ENCODE data around the gene PCGF3.
"Not testable (repeated sequence)": the region's sequence is repeated elsewhere in the genome, so short reads cannot be mapped to it uniquely, and the experiment has no call there.

The PCGF3 gene

DNA sequence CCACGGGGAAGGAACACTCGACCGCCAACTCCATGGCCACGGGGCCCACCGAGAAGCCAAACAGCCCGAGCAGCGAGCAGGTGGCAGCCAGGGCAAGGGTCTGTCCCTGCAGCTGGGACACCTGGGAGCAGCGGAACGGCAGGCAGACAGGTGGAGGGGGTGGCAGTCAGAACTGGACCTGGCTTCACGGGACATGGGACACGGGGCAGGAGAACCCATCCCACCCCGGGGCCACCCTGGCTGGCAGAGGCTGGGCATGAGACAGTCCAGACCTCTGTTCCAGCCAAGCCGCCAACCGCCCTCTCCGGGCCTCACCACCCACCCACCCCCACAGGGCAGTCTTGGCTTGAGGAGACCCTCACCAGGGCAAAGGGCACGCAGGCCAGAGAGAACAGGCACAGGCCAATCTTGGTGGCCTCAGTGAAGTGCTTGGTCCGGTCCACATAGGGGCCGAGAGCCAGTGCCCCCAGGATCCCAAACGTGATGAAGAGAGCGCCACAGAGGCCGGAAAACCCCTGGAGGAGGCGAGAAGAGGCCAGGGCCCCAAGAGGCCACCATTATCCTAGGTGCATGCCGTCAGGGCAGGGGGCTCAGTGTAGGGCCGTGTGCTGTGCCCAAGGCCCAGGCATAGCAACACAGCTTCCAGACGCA is 22.3 kb upstream of the PCGF3 start:
- no peak for DNase-seq

DNA sequence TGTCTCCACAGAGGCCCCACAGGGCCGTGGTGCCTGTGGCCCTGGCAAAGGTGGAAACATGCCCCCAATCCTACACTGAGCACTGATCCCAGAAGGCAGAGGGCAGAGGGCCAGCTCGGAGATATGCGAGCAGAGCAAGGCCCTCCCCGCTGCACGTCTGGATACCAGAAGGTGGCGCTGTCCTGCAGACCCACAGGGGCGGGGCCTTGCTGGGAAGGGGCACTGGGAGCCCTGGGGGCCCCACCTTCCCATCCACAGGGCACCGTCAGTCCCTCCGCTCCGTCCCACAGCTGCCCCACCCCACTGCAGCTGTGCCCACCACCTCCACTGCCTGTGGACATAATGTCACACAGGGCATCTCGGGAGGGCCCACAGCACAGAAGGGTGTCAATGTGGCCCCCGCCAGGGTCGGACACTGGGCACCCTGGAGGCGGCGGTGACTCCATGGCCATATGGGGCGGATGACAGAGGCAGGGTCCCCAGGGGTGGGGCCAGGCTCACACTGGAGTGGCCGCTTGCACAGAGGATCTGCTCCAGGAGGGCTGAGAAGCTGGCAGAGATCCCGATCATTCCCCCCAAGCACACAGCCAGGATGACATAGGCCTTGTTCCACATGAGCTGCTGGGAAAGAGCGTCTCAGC is 21.5 kb upstream of the PCGF3 start:
- DNase-seq, result peak; percentile 85

DNA sequence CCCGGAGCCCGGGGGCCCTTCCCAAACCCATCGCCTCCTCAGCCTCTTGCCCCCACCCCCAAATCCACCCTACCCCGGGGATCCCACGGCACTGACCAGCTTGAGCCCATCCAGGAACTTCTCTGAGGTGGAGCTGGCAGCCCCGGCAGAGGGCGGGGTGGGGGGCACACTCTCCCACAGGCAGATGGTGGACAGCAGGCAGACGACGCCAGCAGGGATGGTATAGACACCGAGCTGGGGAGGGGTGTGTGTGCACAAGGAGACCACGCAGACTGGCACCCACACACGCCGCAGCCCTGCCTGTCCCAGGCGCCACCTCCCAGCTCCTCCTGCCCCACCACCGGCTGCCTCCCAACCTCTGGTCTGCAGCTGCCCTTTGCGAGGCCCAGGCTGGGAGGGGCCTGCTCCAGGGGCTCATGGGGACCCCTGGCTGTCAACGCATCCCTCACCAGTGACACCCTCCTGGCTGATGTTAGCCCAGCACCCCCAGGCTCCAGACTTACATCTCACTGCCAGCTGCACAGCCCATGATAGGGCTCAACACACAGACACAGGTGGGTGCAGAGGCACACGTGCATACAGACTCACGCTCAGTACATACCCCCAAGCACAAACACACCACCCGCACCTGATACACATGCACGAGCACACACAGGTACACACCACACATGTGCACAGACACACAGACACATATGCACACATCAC is 20.9 kb upstream of the PCGF3 start:
- no peak for DNase-seq

DNA sequence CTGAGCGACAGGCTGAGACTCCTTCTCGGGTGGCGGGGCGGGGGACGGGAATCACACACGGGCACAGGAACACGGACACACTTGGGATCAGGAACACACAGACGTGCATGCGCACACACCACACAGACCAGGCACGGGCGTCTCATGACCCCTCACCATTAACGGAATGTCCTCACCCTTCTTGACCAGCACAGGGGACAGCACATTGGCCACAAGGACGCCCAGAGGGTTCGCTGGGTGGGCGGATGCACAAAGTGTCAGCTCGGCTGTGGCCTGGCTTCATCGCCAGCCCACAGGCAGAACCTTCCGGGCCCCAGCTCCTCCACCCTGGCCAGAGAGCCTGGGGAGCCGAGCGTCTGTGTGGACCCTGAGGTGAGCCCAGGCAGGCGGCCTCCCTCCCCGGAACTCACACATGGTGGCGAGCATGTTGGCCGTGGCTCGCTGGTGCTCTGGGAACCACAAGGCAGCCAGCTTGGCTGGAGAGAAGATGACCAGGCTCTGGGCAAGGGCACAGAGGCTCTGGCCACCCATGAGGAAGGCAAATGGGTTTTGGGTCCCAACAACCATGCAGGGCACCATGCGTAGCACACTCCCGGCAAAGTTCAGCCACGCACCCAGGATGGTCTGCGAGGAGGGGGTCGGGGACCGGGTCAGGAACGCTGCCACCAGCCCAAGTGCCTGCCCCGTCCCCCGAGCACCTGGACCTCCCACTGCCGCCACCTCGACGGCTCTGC is 19.8 kb upstream of the PCGF3 start:
- DNase-seq, result no peak

DNA sequence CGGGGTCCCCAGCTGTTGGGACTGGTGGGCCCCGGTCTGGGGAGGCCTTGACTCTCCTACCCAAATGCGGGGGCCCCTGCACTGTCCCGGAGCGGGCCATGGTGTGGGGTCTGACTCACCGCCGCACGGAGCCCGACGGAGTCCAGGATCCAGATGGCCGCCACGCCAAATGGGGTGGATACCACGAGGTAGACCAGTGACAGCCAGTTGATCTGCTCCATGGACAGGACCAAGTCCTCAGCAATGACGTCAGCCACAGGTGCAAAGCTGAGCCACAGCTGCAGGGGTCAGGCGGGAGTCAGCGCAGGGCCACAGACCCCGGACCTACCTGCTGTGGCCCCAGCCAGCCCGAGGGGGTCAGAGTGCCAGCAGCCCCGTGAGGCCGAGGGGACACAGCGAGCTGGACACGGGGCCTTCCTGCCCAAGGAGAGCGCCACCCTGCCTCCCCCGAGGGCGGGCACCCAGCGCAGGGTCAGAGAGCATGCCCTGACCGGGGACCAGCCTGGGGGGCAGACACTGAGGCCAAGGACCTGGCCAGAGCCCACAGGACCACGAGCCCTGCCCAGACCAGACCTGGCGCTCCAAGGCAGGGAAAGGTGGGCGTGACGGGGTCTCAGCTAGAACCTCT is 19.1 kb upstream of the PCGF3 start:
- DNase-seq, result no peak

DNA sequence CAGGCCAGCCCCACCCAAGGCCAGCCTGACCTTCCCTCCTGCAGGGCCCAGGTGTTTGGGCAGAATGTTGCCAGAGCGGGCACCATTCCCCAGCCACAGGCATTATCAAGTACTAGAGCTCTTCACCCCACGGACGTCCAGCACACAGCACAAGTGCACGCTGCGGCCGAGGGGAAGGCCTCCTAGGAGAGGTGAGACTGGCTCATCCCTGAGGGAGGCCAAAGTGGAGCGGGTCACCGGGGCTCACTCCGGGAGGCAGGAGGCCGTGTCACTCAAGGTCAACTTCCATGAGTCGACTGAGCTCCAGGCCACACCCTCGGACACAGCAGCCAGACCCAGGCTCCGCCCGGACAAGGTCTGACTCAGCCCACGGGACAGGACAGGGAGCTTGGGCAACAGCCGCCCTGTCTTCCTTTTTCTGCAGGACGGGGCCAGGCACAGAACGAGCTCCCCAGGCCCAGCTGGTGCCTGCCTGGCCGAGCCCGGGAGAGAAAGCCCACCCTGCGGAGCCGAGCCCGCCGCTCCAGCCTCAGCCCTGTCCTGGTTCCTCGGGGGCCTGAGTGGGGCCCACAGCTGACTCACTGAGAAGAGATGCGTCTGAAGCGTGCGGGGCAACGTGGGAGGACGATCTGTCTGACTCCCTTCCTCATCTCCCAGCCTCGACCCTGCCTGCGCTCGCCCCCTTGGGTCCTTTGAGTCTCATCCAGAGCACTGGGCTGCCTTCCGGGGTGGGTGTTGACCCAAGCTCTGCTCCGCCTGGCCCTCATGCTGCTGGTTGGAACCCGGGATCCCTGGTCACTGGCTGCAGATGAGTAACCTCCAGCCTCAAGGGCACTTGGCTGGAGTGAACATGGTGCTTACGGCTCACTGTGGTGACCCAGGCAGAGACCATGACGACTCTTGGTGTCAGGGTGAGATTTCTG is 18.3 kb upstream of the PCGF3 start:
- DNase-seq, result no peak

DNA sequence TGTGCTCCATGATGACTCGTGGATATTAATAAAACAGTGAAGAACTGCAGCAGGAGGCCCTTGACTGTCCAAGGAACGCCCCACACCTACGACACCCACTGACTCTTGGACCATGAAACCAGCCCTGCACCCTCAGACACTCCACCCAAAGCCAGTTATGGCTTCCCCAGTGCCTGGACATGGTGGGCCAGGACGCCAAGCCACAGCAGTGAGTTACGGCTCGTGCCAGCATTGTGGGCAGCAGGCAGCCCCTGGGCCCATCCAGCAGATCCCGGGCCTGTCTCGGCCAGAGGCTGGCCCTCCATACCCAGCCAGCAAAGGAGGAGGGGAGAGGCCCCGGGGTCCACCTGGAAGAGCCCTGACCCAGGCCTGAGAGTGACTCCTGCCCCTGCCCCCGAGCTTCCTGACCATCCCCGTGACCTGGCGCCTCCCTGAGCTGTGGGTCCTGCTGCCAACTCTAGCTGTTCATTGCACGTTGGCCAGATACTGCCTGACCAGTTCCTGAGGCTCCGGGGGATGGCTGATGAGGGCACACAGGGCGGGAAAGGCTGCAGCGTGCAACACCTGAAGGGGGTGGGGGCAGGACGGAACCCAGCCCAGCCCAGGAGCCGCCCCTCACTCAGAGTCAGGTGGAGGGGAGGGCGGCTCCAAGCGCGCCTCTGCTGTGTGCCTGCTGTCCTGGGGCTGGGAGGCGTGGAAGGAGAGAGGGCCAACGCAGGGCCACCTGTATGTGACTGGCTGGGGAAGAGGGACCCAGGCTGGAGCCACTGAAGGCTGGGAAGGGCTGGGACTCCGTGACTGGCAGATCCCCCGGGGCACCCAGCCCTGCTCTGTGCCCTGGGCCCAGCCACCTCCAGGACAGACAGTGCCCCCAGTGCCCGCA is 17.4 kb upstream of the PCGF3 start:
- no peak for DNase-seq

DNA sequence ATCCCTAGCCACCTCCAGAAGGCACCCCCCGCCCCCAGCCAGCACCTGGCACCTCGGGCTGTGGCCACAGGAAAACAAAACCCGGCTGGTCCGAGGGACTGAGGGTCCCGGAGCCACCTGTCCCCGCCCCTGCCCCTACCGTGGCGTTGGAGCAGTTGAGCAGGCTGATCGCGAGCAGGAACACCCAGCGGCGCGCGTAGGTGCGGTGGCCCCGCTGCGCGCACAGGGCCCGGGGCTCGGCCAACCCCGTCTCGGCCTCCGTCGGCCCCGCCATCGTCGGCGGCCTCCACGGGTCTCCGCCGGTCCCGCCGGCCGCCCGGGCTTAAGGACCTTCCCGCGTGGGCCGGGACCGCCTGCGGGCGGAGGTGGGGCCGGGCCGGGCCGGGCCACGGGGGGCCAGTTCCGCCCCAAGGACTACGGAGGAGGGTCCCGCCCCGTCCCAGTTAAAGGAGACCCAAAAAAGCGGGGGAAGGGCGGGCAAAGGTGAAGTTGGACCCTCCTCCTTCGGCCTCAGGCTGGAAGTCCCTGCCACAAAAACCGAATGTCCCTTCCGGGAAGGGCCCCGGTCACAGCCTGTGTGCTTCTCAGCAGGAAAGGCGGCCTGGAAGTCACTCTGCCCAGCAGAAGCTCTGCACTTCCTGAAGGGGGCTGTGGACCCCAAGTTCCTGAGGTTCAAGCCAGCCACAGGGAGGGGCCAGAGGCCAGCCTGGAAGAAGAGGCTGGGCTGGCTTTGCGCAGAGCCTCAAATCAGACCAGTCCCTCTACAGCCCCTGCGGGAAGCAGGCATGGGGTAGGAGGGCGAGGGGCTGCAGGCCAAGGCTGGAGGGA is 16.6 kb upstream of the PCGF3 start, which contains the start of gene SLC49A3:
TSS of gene SLC49A3 (minus strand) at position 298 of the 828 bp plus-strand sequence. CDS start at position 274, 24 bp downstream.
- peak; percentile 55 for DNase-seq

DNA sequence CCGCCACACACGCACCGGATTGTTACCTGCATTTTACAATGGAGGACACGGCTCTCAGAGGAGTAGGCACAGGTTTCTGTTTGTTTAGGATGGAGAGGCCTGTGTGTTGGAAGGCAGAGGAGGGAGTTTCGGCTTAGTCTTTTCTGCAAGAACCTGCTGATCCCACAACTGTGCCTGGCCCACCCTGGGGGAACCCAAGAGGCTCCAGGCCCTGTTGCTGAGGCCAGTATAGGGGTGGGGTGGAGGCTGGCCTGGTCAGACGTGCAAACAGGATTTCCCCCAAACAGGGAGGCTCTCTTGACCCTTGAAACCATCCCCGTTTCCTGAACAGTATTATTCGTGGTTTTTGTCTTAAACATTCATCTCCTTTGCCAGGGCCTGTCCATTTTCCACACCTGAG is 15.9 kb upstream of the PCGF3 start:
- DNase-seq, result no peak

DNA sequence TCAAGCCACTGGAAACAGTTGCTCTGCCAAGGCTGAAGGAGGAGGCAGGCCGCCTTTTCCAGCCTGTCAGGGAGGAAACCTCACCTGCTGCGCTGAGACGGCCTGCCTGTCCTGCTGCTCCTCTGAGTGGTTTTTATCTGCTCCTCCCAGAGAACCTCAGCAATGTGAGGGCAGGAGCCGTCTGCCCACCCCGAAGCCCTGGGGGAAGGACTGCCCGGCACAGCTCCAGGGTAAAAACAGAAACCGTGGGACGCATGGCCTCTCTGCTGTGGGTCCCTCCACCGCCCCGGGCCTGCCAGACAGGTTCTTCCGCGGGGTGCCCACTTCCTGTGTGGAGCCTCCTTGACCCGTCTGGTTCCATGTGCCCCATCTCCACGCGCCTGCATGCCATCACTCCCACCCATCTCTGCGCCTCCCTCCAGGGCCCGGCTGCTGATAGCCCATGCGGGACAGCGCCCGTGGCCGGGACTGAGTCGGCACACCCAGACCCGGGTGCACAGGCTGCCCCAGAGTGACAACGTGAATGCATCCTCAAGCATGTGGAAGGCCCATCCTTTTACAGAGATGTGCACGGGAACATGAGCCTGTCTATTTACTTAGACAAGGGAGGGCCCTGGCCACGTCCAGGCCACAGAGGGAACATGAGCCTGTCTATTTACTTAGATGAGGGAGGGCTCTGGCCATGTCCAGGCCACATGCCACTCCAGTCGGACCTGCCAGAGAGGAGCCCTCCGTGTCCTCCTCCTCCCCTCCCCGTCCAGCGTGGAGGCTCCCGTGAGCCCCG is 12.7 kb upstream of the PCGF3 start:
- peak; percentile 14 for DNase-seq

DNA sequence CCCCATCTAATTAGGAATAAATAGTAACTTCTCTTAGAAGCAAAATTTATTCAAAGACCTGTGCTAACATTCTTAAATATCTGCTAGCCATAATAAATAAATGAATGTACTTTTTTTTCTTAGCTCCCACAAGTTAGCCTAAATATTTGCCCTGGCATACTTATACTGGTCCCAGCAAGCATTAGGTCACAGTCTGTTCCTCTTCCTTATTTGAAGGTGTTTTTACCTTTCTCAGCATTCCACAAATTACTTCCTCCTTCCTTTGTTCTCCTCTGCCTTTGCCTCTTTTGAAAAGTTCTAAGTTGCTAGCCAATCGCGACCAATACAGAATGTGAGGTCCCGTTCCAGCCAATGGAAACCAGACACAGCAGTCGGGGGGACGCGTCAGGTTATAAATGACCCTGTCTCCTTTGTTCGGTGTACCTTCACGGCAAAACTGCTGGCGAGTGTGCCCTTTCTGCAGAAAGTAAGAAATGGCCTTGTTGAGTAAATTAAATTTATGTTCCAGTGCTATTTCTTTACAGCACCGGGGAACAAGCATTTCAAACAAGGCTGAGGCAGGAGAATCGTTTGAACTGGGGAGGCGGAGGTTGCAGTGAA is 11.2 kb upstream of the PCGF3 start:
- DNase-seq, result not testable (repeated sequence)

DNA sequence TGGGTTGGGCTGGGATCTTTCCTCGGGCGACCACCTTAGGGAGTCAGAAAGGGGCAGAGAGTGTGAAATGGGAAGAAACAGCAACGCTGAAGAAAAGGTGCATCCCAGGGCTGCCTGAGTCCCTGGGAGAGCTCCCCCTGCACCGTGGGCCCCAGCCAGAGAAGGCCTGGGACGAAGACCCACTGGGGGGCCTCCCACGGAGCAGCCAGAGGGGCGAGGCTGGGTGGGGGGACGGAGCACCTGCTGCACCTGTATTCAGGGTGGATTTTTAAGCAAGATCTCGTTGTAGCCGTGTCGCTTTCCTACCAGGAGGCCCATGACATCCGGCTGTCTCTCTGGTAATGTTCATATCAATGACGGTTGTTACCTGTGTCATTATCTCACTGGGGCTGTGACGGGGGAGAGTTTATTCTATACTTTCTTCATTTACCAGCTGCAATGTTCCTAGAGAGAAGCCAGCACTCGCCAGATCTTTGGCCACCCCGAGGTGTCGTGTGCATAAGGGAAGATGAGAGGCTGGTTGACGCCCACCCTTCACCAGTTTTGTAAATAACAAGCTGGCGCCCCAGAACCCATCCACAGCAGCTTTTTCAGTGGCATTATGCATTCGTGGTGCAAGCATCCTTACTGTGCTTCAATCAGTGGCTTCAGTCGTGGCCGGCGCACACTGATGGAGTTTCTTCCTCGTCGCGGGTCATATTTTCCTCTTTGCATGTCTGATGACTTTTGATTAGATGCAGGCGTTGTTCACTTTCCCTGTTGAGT is 5.6 kb upstream of the PCGF3 start:
- DNase-seq, result no peak

DNA sequence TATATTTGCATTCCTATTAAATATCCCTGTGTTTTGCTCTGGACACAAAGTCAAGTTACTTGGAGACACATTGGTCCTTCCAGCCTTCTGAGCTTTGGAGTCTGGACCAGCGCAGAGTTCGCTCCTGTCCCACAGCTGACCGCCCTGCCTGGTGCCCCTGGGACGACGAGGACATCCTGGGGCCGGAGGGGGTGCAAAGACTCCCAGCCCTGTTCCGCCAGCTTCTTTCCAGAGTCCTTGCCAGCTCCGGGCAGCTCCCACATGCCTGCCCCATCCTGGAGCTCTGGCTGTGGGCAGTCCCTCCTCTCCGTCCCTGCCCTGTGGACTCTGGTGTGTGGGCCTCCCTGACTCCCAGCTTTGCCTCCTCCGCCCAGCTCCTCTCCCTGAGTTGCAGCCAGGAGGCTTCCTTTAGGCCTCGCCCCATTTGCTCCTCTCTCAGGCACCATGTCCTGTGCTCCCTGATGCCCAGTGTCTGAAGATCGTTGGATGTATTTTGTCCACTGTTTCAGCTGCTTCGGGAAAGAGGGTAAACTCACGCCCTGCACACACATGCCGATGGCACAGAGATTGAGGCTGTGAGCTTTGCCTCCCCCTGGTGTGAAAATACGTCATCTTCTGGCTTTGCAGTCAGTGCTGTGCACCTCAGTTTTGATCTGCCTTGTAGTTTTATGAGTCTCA is 4.9 kb upstream of the PCGF3 start:
- no peak for DNase-seq

DNA sequence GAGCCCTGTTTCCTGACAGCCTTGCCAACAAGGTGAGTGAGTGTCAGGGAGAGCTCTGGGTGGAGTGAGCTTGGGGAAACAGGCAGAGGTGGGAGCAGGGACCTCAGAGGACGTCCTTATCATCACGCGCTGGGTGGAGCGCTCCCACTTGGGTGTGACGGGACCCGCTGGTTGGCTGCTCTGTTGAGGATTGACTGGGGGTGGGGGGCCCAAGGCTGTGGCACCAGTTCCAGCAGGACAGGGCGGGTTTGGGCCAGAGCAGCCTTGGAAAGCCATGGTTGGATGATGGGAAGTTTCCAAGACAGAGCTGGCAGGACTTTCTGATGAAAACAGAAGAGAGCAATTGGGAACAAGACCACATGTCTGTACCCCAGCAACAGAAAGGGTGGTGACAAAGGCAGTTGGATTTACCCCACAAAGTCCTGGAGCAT is 3.0 kb upstream of the PCGF3 start:
- DNase-seq, result peak; percentile 35

DNA sequence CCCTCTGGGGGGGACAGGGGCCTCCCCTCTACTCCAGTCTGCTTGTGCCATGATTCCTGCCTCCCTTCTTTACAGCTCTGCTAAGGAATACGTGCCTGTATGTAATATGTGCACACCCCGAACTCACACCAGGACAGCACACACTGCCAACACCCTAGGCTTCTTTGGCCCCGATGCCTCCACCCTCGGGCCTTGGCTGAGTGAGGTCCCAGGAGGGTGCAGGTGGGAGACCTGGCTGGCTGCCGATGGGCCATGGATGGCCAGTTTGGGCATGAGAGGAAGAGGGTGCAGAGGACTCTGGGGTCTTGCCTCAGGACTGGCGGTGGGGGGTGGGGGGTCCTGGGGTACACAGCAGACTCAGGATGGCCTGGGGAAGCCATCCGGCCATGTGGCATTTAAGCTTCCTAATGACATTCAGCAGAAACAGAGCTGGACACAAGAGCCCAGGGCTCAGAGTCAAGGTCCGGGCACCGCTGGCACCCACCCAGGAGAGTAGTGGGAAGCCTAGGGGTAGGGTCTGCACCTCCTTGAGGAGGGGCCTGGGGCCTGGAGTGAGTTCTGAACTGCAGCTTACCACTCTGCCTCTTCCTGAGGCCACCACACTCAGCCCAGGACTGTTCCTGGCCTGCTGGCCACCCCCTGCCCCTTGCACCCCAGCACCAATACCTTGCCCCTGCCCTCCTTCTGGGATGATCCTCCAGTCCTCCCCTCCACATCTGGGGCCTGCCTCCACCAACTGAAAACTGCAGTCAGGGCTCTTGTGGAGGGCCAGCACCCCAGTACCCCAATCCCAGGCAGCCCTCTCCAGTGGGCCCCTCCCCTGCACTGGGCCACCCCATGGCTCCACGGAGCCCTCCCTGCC is 2.1 kb upstream of the PCGF3 start:
- DNase-seq, result no peak

All from hematopoietic multipotent progenitor cell treated with erythropoietin and hydrocortisone succinate and interleukin-3 and kit ligand, for 4 days (in vitro differentiated cells).